GM12892 (cell line): ENCODE data around the gene FXYD7.

ENCODE experiments used
- DNase-seq: peaks from one replicate; pipeline ENCODE4 v3.0.0; 2011; ENCODE audit not compliant: insufficient read length
- FAIRE-seq: peaks from 2 replicates; lab custom pipeline; 2011; peaks lifted over from hg19 to GRCh38; lab: Jason Lieb, UNC
- POLR2A ChIP-seq: IDR thresholded peaks from 2 replicates; pipeline ENCODE4 v1.6.1; 2011; ENCODE audit warnings: low read depth, low read length, control low read depth
- POLR2AphosphoS5 ChIP-seq: IDR thresholded peaks from 2 replicates; pipeline ENCODE4 v1.6.1; 2011; ENCODE audit warnings: low read depth, low read length, control low read depth
- TAF1 ChIP-seq: IDR thresholded peaks from 2 replicates; pipeline ENCODE4 v1.6.1; 2011; ENCODE audit warnings: low read depth, mild to moderate bottlenecking, control low read depth, low read length, borderline replicate concordance

FXYD7 gene

GRCh38 chr19:35133826-35134225 is 9.2 kb upstream of the FXYD7 start:
- FAIRE-seq (no peak), DNase-seq (no peak)
- TF ChIP-seq POLR2AphosphoS5 (no peak), POLR2A (no peak), TAF1 (no peak)

GRCh38 chr19:35134601-35135242 is 8.3 kb upstream of the FXYD7 start, which contains the start of gene LGI4:
Gene LGI4, minus strand, starts transcription at chr19:35135059. Its CDS starts 379 bp downstream, at chr19:35134680.
- DNase-seq (no peak), FAIRE-seq (no peak)
- TF ChIP-seq POLR2AphosphoS5 = no peak
- no peak for TF ChIP-seq TAF1
- TF ChIP-seq POLR2A = no peak

GRCh38 chr19:35135389-35135909 is 7.6 kb upstream of the FXYD7 start:
- FAIRE-seq = peak; percentile 82
- peak; percentile 95 for DNase-seq
- TF ChIP-seq POLR2A (no peak), TAF1 (no peak), POLR2AphosphoS5 (no peak)

- no peak for FAIRE-seq
- DNase-seq = no peak
Measured at GRCh38 chr19:35136231-35136630, 6.8 kb upstream of the FXYD7 start.

GRCh38 chr19:35136977-35137702 is 5.9 kb upstream of the FXYD7 start:
- DNase-seq (no peak), FAIRE-seq (peak; percentile 46)
- no peak for TF ChIP-seq POLR2A
- TF ChIP-seq POLR2AphosphoS5 = no peak
- TF ChIP-seq TAF1 = no peak

More at GRCh38 chr19:35136231-35136630, 6.8 kb upstream of the FXYD7 start:
- TF ChIP-seq TAF1 = no peak
- no peak for TF ChIP-seq POLR2A
- no peak for TF ChIP-seq POLR2AphosphoS5

- no peak for DNase-seq
- TF ChIP-seq POLR2A (no peak), TAF1 (no peak), POLR2AphosphoS5 (no peak)
- no peak for FAIRE-seq
Measured at GRCh38 chr19:35138305-35138892, 4.7 kb upstream of the FXYD7 start, which contains the start of gene FXYD1. Gene FXYD1, plus strand, starts transcription at chr19:35138824. Its CDS starts 1,256 bp downstream, at chr19:35140080.

- TF ChIP-seq POLR2A (no peak), POLR2AphosphoS5 (no peak), TAF1 (no peak)
- no peak for DNase-seq
- no peak for FAIRE-seq
Measured at GRCh38 chr19:35140207-35140961, 2.7 kb upstream of the FXYD7 start.

- TF ChIP-seq POLR2A (no peak), POLR2AphosphoS5 (no peak), TAF1 (no peak)
- peak; percentile 91 for FAIRE-seq
- DNase-seq = peak; percentile 99
Measured at GRCh38 chr19:35140962-35141836, 1.9 kb upstream of the FXYD7 start.

GRCh38 chr19:35141837-35142605 is 1.0 kb upstream of the FXYD7 start:
- TF ChIP-seq POLR2AphosphoS5 (no peak), TAF1 (no peak), POLR2A (no peak)
- DNase-seq (no peak), FAIRE-seq (no peak)
